HepG2 (cell line): ENCODE measurements around the gene HAUS2. TPM values are rescaled to one million over a fixed set of nuclear protein-coding genes. Genes with fewer than 3 reads are reported as not detected.

Experiments
- GATAD1 ChIP-seq: IDR thresholded peaks from 2 replicates; pipeline ENCODE4 v1.6.1; 2016; ENCODE audit warnings: missing genetic modification reagents, missing compliant biosample characterization
- KDM1A ChIP-seq: IDR thresholded peaks from 2 replicates; pipeline ENCODE4 v1.6.1; 2016; ENCODE audit warnings: missing compliant biosample characterization
- RBM22 ChIP-seq: fragments of 200-400 bp; formaldehyde crosslinking; optimal IDR thresholded peaks from 2 replicates; pipeline ENCODE3; 2017; ENCODE audit warnings: mild to moderate bottlenecking, low read length, moderate library complexity
- ZNF549 ChIP-seq: sonication (generic); formaldehyde crosslinking; IDR thresholded peaks from 2 replicates; pipeline ENCODE4 v1.5.0; 2020; ENCODE audit warnings: missing genetic modification reagents
- polyA plus RNA-seq, 8 experiments: library from polyadenylated mRNA; depleted of rRNA in 3 of 8; stranded (reverse) in 7 of 8; unstranded in 1 of 8; fragments of >200 nt; fragmentation: Illumina TruSeq in 4 of 8; extraction: Trizol in 4 of 8; gene quantifications; 2 replicates each; pipeline versions ENCODE4 v1.2.1 to v1.2.3, GENCODE V29; 2011 to 2016; ENCODE audit warnings: low read depth in 4 of 8, missing spikeins in 1 of 8, mixed read lengths in 1 of 8; ENCODE audit not compliant: insufficient read depth in 1 of 8
- total RNA-seq, 5 experiments: library from RNA; depleted of rRNA; stranded (reverse); fragments of >200 nt; fragmentation: Illumina TruSeq; extraction: Trizol; gene quantifications; 2 replicates each; pipeline ENCODE4 v1.2.3, GENCODE V29; 2016; ENCODE audit warnings: low read depth in 1 of 5
- TF ChIP-seq, protein P1 (sequence below): sonication (generic); formaldehyde crosslinking; IDR thresholded peaks from 2 replicates; pipeline ENCODE4 v1.4.0; 2020; ENCODE audit warnings: mild to moderate bottlenecking, low read depth, missing genetic modification reagents
- TF ChIP-seq, protein P2 (sequence below): sonication (generic); formaldehyde crosslinking; IDR thresholded peaks from 2 replicates; pipeline ENCODE4 v1.4.0; 2020; ENCODE audit warnings: missing genetic modification reagents, mild to moderate bottlenecking, borderline replicate concordance

Gene HAUS2
- total and polyA plus RNA-seq, 2 of the 13 experiments (the other 11 are each of a cell fraction or from before 2014, with no cell fraction given) = 11.6 to 32.9 TPM

DNA sequence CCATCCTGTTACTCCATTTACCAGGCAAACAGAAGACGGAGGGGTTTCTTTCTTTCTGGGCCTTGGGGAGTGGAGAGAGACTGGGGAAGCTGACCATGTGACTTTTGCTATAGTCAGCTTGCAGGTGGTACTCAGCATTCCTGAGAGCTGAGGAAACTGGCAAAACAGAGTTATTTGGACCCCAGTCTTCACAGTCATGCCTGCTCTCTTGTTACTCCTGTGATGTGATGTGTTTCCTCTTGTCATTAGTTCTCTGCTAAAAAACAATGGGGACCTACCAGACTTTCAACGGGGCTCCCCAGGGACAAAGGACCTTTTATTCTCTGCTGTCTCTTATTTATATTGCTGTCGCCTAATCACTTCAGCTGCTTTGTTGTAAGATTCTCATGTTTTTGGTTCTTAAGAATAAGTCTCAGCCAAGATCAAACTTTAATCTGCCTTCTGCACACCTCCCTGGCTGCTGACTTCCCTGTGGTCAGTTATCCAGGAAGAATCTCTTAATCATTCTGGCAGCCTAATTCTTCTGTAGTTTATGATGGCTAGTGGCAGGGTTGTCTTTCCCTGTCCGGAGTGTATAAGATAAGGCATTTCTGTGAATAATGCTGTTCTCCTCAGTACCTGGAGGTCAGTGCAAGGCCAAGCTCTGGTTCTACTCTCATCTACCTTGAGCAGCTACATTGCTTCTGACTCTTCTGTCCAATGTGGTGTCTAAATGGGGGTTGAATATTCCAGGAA is 35.6 kb downstream of the HAUS2 start (continued):
- TF ChIP-seq, protein P1, sequence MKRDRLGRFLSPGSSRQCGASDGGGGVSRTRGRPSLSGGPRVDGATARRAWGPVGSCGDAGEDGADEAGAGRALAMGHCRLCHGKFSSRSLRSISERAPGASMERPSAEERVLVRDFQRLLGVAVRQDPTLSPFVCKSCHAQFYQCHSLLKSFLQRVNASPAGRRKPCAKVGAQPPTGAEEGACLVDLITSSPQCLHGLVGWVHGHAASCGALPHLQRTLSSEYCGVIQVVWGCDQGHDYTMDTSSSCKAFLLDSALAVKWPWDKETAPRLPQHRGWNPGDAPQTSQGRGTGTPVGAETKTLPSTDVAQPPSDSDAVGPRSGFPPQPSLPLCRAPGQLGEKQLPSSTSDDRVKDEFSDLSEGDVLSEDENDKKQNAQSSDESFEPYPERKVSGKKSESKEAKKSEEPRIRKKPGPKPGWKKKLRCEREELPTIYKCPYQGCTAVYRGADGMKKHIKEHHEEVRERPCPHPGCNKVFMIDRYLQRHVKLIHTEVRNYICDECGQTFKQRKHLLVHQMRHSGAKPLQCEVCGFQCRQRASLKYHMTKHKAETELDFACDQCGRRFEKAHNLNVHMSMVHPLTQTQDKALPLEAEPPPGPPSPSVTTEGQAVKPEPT = no peak
- TF ChIP-seq GATAD1 (CRISPR knock-in tag) = no peak
- no peak for TF ChIP-seq RBM22
- TF ChIP-seq ZNF549 (CRISPR knock-in tag) = no peak
- TF ChIP-seq, protein P2, sequence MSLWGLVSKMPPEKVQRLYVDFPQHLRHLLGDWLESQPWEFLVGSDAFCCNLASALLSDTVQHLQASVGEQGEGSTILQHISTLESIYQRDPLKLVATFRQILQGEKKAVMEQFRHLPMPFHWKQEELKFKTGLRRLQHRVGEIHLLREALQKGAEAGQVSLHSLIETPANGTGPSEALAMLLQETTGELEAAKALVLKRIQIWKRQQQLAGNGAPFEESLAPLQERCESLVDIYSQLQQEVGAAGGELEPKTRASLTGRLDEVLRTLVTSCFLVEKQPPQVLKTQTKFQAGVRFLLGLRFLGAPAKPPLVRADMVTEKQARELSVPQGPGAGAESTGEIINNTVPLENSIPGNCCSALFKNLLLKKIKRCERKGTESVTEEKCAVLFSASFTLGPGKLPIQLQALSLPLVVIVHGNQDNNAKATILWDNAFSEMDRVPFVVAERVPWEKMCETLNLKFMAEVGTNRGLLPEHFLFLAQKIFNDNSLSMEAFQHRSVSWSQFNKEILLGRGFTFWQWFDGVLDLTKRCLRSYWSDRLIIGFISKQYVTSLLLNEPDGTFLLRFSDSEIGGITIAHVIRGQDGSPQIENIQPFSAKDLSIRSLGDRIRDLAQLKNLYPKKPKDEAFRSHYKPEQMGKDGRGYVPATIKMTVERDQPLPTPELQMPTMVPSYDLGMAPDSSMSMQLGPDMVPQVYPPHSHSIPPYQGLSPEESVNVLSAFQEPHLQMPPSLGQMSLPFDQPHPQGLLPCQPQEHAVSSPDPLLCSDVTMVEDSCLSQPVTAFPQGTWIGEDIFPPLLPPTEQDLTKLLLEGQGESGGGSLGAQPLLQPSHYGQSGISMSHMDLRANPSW (CRISPR knock-in tag) = no peak
- TF ChIP-seq KDM1A (CRISPR knock-in tag) = no peak
